A549 (cell line): Measurements from ENCODE around the gene AP2A2. TPM values are rescaled to one million over a fixed set of nuclear protein-coding genes. Genes with fewer than 3 reads are reported as not detected.

Experiments
- ATAC-seq, 2 experiments: fragments of 200-7000 bp in 1 of 2; fragments of >200 bp in 1 of 2; cut with Nextera tagmentation in 1 of 2; cut with Tn5 transposase in 1 of 2; 3 replicates each; pipeline versions ENCODE4 v1.8.0 to v1.9.1; 2018 to 2020; ENCODE audit warnings: mild to moderate bottlenecking in 1 of 2, moderate library complexity in 1 of 2
- CTCF ChIA-PET: fragments of 300-600 bp; sonication (Branson Sonifier 250); formaldehyde crosslinking; extraction: SDS; loops from one replicate; lab custom pipeline; 2021; ENCODE audit warnings: antibody characterized with exemption, inconsistent platforms; lab: Yijun Ruan, JAX
- POLR2A ChIA-PET: fragments of 350-600 bp; formaldehyde crosslinking; extraction: SDS; loops from one replicate; lab custom pipeline; 2021; ENCODE audit warnings: antibody characterized with exemption, inconsistent platforms; lab: Yijun Ruan, JAX
- DNase-seq, 2 experiments: peaks; one replicate each; pipeline versions ENCODE4 v3.0.0 to v3.0.0-alpha.2; 2011 to 2016; ENCODE audit warnings: low read depth in 1 of 2, low spot score in 1 of 2
- FAIRE-seq: peaks from 2 replicates; lab custom pipeline; 2011; peaks lifted over from hg19 to GRCh38; lab: Jason Lieb, UNC
- H3K27ac ChIP-seq, 2 experiments: fragments of >200 bp; sonication (Bioruptor Twin); formaldehyde crosslinking; 3 replicates each; pipeline ENCODE4 v1.5.1; 2016 to 2017
- H3K4me1 ChIP-seq: fragments of >200 bp; sonication (Bioruptor Twin); formaldehyde crosslinking; 3 replicates; pipeline ENCODE4 v1.6.1; 2016
- H3K4me2 ChIP-seq: fragments of >200 bp; sonication (Bioruptor Twin); formaldehyde crosslinking; 3 replicates; pipeline ENCODE4 v1.6.1; 2016
- H3K4me3 ChIP-seq: fragments of >200 bp; sonication (Bioruptor Twin); formaldehyde crosslinking; 3 replicates; pipeline ENCODE4 v1.5.1; 2016
- H3K9me3 ChIP-seq: fragments of >200 bp; sonication (Bioruptor Twin); formaldehyde crosslinking; 3 replicates; pipeline ENCODE4 v1.6.1; 2016
- EP300 ChIP-seq, 2 experiments: fragments of >200 bp; sonication (Bioruptor Twin); formaldehyde crosslinking; IDR thresholded peaks; 2 replicates in 1 of 2; 3 replicates in 1 of 2; pipeline ENCODE4 v1.6.1; 2016 to 2017
- FOSL2 ChIP-seq, 2 experiments: fragments of 450-650 bp in 1 of 2; fragments of >200 bp in 1 of 2; sonication (Bioruptor Twin) in 1 of 2; formaldehyde crosslinking; IDR thresholded peaks; 2 replicates each; pipeline versions ENCODE4 v1.5.0 to v1.6.1; 2016 to 2020; ENCODE audit warnings: mild to moderate bottlenecking in 1 of 2, moderate library complexity in 1 of 2
- GATA3 ChIP-seq: IDR thresholded peaks from 2 replicates; pipeline ENCODE4 v1.6.1; 2012; ENCODE audit warnings: borderline replicate concordance
- HOXA7 ChIP-seq: fragments of 250-450 bp; sonication (Bioruptor Pico); IDR thresholded peaks from 2 replicates; pipeline ENCODE4 v1.5.0; 2020; ENCODE audit warnings: mild to moderate bottlenecking, moderate library complexity
- HOXB13 ChIP-seq: fragments of 250-450 bp; sonication (Bioruptor Pico); IDR thresholded peaks from 2 replicates; pipeline ENCODE4 v1.5.0; 2020; ENCODE audit warnings: low read depth, mild to moderate bottlenecking, moderate library complexity
- JUN ChIP-seq, 2 experiments: fragments of >200 bp; sonication (Bioruptor Twin); formaldehyde crosslinking; IDR thresholded peaks; 2 replicates in 1 of 2; 3 replicates in 1 of 2; pipeline ENCODE4 v1.6.1; 2016 to 2017
- JUNB ChIP-seq: fragments of >200 bp; sonication (Bioruptor Twin); formaldehyde crosslinking; IDR thresholded peaks from 2 replicates; pipeline ENCODE4 v1.6.1; 2016
- RAD21 ChIP-seq, 2 experiments: fragments of >200 bp in 1 of 2; sonication (Bioruptor Twin) in 1 of 2; formaldehyde crosslinking in 1 of 2; IDR thresholded peaks in 1 of 2; conservative IDR thresholded peaks in 1 of 2; 2 replicates in 1 of 2; 3 replicates in 1 of 2; pipeline ENCODE4 v1.6.1; 2012 to 2018; ENCODE audit warnings: inconsistent platforms in 1 of 2
- RARB ChIP-seq: fragments of 250-450 bp; sonication (Bioruptor Pico); IDR thresholded peaks from 2 replicates; pipeline ENCODE4 v1.8.0; 2021; ENCODE audit warnings: mild to moderate bottlenecking, moderate library complexity
- RFX5 ChIP-seq: fragments of 450-650 bp; IDR thresholded peaks from 2 replicates; pipeline ENCODE4 v1.7.1; 2014; ENCODE audit warnings: antibody characterized with exemption, mild to moderate bottlenecking, moderate library complexity
- TP53 ChIP-seq: fragments of 250-450 bp; sonication (Bioruptor Pico); IDR thresholded peaks from 2 replicates; pipeline ENCODE4 v1.5.0; 2021; ENCODE audit warnings: mild to moderate bottlenecking, moderate library complexity
- ZFP36 ChIP-seq: fragments of 450-650 bp; IDR thresholded peaks from 2 replicates; pipeline ENCODE4 v1.6.1; 2014; ENCODE audit warnings: borderline replicate concordance; ENCODE audit not compliant: partially characterized antibody
- ZNF302 ChIP-seq: fragments of 250-450 bp; sonication (Bioruptor Pico); IDR thresholded peaks from 2 replicates; pipeline ENCODE4 v1.9.0; 2021; ENCODE audit warnings: inconsistent platforms, mild to moderate bottlenecking, moderate library complexity
- WGBS: methylation state at CpG from one replicate; pipeline ENCODE4 v1.1.6; 2017; ENCODE audit errors: missing lambda C conversion rate; 5-methylcytosine and 5-hydroxymethylcytosine counted together
- polyA plus RNA-seq, 4 experiments: library from polyadenylated mRNA; depleted of rRNA in 3 of 4; stranded (reverse); fragments of >200 nt; fragmentation: RNase III in 1 of 4; extraction: RNeasy Plus Mini Kit Qiagen cat#74134 plus additional on column Dnase treatment in 1 of 4; gene quantifications; 2 replicates in 3 of 4; 3 replicates in 1 of 4; pipeline ENCODE4 v1.2.3, GENCODE V29; 2011 to 2017
- small RNA-seq, 6 experiments: library from RNA; depleted of rRNA; stranded (forward); fragments of <200 nt; gene quantifications; one replicate each; pipeline ENCODE3, GENCODE V24; 2012
- TF ChIP-seq, protein P1 (sequence below): IDR thresholded peaks from 2 replicates; pipeline ENCODE4 v1.6.1; 2012; ENCODE audit warnings: low read depth, borderline replicate concordance
- TF ChIP-seq, protein P2 (sequence below): fragments of 250-450 bp; sonication (Bioruptor Pico); IDR thresholded peaks from 2 replicates; pipeline ENCODE4 v1.5.0; 2021; ENCODE audit warnings: mild to moderate bottlenecking, moderate library complexity, borderline replicate concordance
- TF ChIP-seq, protein P3 (sequence below): fragments of >200 bp; sonication (Bioruptor Twin); formaldehyde crosslinking; IDR thresholded peaks from 3 replicates; pipeline ENCODE4 v1.6.1; 2016
- TF ChIP-seq, protein P4 (sequence below): fragments of >200 bp; sonication (Bioruptor Twin); formaldehyde crosslinking; IDR thresholded peaks from 3 replicates; pipeline ENCODE4 v1.5.1; 2016
- TF ChIP-seq, protein P5 (sequence below): IDR thresholded peaks from 2 replicates; pipeline ENCODE4 v1.6.1; 2012
- TF ChIP-seq, protein P6 (sequence below): fragments of >200 bp; sonication (Bioruptor Twin); formaldehyde crosslinking; IDR thresholded peaks from 2 replicates; pipeline ENCODE4 v1.6.1; 2016

AP2A2 gene
- polyA plus RNA-seq, 2 of the 4 experiments (the other 2 are of a cell fraction): 39.4 to 60.4 TPM

DNA sequence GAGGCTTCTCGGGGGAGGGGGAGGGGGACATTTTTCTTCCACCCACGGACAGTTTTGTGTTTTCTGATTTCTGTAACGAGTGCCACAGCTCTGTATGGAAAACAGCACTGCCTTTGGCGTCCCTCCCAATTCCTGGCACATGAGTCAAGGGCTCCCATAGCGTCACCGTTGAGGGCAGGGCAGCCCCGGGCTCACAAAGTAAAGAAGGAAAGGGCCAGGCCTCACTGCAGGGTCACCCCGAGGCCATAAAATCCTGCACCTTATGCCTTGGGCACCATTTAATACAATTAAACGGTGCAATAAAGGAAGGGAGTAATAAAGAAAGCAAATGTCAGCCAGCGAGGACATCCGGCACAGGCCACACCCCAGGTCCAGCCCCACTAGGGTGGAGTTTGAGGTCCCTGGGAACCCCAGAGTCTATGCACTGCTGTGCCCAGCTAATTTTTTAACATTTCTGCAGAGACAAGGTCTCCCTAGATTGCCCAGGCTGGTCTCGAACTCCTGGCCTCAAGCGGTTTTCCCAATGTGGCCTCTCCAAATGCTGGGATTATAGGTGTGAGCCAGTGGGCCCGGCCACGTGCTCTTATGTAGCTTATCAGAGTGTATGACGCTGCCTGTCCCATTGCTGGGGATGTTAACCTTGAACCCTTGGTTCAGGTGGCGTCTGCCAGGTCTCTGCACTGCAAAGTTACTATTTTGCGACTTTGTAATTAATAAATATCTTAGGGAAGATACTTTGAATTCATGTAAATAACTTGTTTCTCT lies 135.4 kb downstream of the AP2A2 start:
- CTCF ChIA-PET: interaction anchor here (1.5 to 4.3 kb wide), 2 partner anchors 10 to 212 kb away, joined by 3 to 28 read pairs; no protein-coding TSS in a partner anchor
- Histone ChIP-seq H3K9me3 (peaks cover 14% of the 10 kb centered on the region), H3K4me1 (peaks cover 19% of the 10 kb centered on the region), H3K4me2 (peak overlapping the region; percentile 64)
- WGBS: 32% methylated on average over 18 of the region's 18 CpGs
- ATAC-seq (peak; percentile 89 to 91), FAIRE-seq (peak; percentile 32)
- TF ChIP-seq, protein P1, sequence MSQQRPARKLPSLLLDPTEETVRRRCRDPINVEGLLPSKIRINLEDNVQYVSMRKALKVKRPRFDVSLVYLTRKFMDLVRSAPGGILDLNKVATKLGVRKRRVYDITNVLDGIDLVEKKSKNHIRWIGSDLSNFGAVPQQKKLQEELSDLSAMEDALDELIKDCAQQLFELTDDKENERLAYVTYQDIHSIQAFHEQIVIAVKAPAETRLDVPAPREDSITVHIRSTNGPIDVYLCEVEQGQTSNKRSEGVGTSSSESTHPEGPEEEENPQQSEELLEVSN: 0 out of 2 replicates have a peak, but pooled peaks have one; percentile 24
- TF ChIP-seq HOXB13 (no peak), RFX5 (no peak), JUN (IDR thresholded peaks at IDR 0.05) (peak in 1 of 2 experiments; percentile 44; a peak in 2 of 5 replicates), HOXA7 (no peak), GATA3 (peak; percentile 44), EP300 (IDR thresholded peaks at IDR 0.05) (0 out of 5 replicates have a peak, but pooled peaks of 1 of the 2 experiments have one; percentile 45), ZNF302 (CRISPR knock-in tag) (no peak), ZFP36 (no peak), JUNB (0 out of 2 replicates have a peak, but pooled peaks have one; percentile 21), RARB (no peak), FOSL2 (IDR thresholded peaks at IDR 0.05) (no peak), FOSL2 (CRISPR knock-in tag; IDR thresholded peaks at IDR 0.05) (peak; percentile 78), RAD21 (conservative IDR thresholded peaks at IDR 0.05 in 1 of 2, IDR thresholded peaks at IDR 0.05 in 1 of 2) (no peak), TP53 (CRISPR knock-in tag) (no peak)
- TF ChIP-seq, protein P2, sequence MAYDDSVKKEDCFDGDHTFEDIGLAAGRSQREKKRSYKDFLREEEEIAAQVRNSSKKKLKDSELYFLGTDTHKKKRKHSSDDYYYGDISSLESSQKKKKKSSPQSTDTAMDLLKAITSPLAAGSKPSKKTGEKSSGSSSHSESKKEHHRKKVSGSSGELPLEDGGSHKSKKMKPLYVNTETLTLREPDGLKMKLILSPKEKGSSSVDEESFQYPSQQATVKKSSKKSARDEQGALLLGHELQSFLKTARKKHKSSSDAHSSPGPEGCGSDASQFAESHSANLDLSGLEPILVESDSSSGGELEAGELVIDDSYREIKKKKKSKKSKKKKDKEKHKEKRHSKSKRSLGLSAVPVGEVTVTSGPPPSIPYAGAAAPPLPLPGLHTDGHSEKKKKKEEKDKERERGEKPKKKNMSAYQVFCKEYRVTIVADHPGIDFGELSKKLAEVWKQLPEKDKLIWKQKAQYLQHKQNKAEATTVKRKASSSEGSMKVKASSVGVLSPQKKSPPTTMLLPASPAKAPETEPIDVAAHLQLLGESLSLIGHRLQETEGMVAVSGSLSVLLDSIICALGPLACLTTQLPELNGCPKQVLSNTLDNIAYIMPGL (CRISPR knock-in tag): no peak
- TF ChIP-seq, protein P3, sequence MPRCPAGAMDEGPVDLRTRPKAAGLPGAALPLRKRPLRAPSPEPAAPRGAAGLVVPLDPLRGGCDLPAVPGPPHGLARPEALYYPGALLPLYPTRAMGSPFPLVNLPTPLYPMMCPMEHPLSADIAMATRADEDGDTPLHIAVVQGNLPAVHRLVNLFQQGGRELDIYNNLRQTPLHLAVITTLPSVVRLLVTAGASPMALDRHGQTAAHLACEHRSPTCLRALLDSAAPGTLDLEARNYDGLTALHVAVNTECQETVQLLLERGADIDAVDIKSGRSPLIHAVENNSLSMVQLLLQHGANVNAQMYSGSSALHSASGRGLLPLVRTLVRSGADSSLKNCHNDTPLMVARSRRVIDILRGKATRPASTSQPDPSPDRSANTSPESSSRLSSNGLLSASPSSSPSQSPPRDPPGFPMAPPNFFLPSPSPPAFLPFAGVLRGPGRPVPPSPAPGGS: no peak
- TF ChIP-seq, protein P4, sequence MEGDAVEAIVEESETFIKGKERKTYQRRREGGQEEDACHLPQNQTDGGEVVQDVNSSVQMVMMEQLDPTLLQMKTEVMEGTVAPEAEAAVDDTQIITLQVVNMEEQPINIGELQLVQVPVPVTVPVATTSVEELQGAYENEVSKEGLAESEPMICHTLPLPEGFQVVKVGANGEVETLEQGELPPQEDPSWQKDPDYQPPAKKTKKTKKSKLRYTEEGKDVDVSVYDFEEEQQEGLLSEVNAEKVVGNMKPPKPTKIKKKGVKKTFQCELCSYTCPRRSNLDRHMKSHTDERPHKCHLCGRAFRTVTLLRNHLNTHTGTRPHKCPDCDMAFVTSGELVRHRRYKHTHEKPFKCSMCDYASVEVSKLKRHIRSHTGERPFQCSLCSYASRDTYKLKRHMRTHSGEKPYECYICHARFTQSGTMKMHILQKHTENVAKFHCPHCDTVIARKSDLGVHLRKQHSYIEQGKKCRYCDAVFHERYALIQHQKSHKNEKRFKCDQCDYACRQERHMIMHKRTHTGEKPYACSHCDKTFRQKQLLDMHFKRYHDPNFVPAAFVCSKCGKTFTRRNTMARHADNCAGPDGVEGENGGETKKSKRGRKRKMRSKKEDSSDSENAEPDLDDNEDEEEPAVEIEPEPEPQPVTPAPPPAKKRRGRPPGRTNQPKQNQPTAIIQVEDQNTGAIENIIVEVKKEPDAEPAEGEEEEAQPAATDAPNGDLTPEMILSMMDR: no peak
- TF ChIP-seq, protein P5, sequence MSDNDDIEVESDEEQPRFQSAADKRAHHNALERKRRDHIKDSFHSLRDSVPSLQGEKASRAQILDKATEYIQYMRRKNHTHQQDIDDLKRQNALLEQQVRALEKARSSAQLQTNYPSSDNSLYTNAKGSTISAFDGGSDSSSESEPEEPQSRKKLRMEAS: peak; percentile 47; the same call in 1 of the 2 replicates
- TF ChIP-seq, protein P6, sequence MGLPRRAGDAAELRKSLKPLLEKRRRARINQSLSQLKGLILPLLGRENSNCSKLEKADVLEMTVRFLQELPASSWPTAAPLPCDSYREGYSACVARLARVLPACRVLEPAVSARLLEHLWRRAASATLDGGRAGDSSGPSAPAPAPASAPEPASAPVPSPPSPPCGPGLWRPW: no peak
- TF ChIP-seq, all 56 proteins: peak for 7
- DNase-seq: peak; percentile 83 to 89
- POLR2A ChIA-PET: no interaction called here
- Histone ChIP-seq H3K27ac (peak overlapping the region; percentile 68 to 82), H3K4me3 (no peak overlapping the region; the same call in 2 of the 3 replicates)

Small RNA genes lying within 50 kb of the gene (small RNA-seq; reads per million reads assigned to genes)
- gene RNU6-1025P: 0 reads per million in 6 experiments

Other genes with a start within 250 kb of the AP2A2 start
- 16.0 and 17.3 TPM in 2 replicates for gene DEAF1, start 230.6 kb upstream of the AP2A2 start, polyA plus RNA-seq (2011; rRNA removed)
- gene DEAF1, start 230.6 kb upstream of the AP2A2 start, polyA plus RNA-seq (2017; fragmentation: RNase III; extraction: RNeasy Plus Mini Kit Qiagen cat#74134 plus additional on column Dnase treatment): 23.5 to 25.8 TPM (median 24.0 TPM) in 3 replicates
- 15.1 and 15.2 TPM in 2 replicates for gene TMEM80, start 230.1 kb upstream of the AP2A2 start, polyA plus RNA-seq (2011; rRNA removed)
- 10.2 to 11.2 TPM (median 10.8 TPM) in 3 replicates for gene TMEM80, start 230.1 kb upstream of the AP2A2 start, polyA plus RNA-seq (2017; fragmentation: RNase III; extraction: RNeasy Plus Mini Kit Qiagen cat#74134 plus additional on column Dnase treatment)
- gene EPS8L2, start 219.6 kb upstream of the AP2A2 start, polyA plus RNA-seq (2011; rRNA removed): 60.7 and 69.9 TPM in 2 replicates
- 144 to 163 TPM (median 154 TPM) in 3 replicates for gene EPS8L2, start 219.6 kb upstream of the AP2A2 start, polyA plus RNA-seq (2017; fragmentation: RNase III; extraction: RNeasy Plus Mini Kit Qiagen cat#74134 plus additional on column Dnase treatment)
- 287 and 296 TPM in 2 replicates for gene TALDO1, start 178.4 kb upstream of the AP2A2 start, polyA plus RNA-seq (2011; rRNA removed)
- gene TALDO1, start 178.4 kb upstream of the AP2A2 start, polyA plus RNA-seq (2017; fragmentation: RNase III; extraction: RNeasy Plus Mini Kit Qiagen cat#74134 plus additional on column Dnase treatment): 386 to 392 TPM (median 391 TPM) in 3 replicates
- gene GATD1, start 148.4 kb upstream of the AP2A2 start, polyA plus RNA-seq (2011; rRNA removed): 14.5 and 16.8 TPM in 2 replicates
- 41.9 to 43.5 TPM (median 43.1 TPM) in 3 replicates for gene GATD1, start 148.4 kb upstream of the AP2A2 start, polyA plus RNA-seq (2017; fragmentation: RNase III; extraction: RNeasy Plus Mini Kit Qiagen cat#74134 plus additional on column Dnase treatment)
- not detected in 2 replicates for gene CEND1, start 135.8 kb upstream of the AP2A2 start, polyA plus RNA-seq (2011; rRNA removed)
- gene CEND1, start 135.8 kb upstream of the AP2A2 start, polyA plus RNA-seq (2017; fragmentation: RNase III; extraction: RNeasy Plus Mini Kit Qiagen cat#74134 plus additional on column Dnase treatment): 1.0 to 1.3 TPM (median 1.0 TPM) in 3 replicates
- 11.6 and 13.5 TPM in 2 replicates for gene SLC25A22, start 127.6 kb upstream of the AP2A2 start, polyA plus RNA-seq (2011; rRNA removed)
- 18.7 to 21.8 TPM (median 19.5 TPM) in 3 replicates for gene SLC25A22, start 127.6 kb upstream of the AP2A2 start, polyA plus RNA-seq (2017; fragmentation: RNase III; extraction: RNeasy Plus Mini Kit Qiagen cat#74134 plus additional on column Dnase treatment)
- gene PIDD1, start 120.6 kb upstream of the AP2A2 start, polyA plus RNA-seq (2011; rRNA removed): 6.3 and 6.5 TPM in 2 replicates
- 15.7 to 19.0 TPM (median 18.9 TPM) in 3 replicates for gene PIDD1, start 120.6 kb upstream of the AP2A2 start, polyA plus RNA-seq (2017; fragmentation: RNase III; extraction: RNeasy Plus Mini Kit Qiagen cat#74134 plus additional on column Dnase treatment)
- gene RPLP2, start 115.9 kb upstream of the AP2A2 start, polyA plus RNA-seq (2011; rRNA removed): 1,346 and 1,493 TPM in 2 replicates
- gene RPLP2, start 115.9 kb upstream of the AP2A2 start, polyA plus RNA-seq (2017; fragmentation: RNase III; extraction: RNeasy Plus Mini Kit Qiagen cat#74134 plus additional on column Dnase treatment): 2,443 to 2,621 TPM (median 2,508 TPM) in 3 replicates
- gene PNPLA2, start 107.0 kb upstream of the AP2A2 start, polyA plus RNA-seq (2011; rRNA removed): 13.2 and 16.1 TPM in 2 replicates
- gene PNPLA2, start 107.0 kb upstream of the AP2A2 start, polyA plus RNA-seq (2017; fragmentation: RNase III; extraction: RNeasy Plus Mini Kit Qiagen cat#74134 plus additional on column Dnase treatment): 25.1 to 29.2 TPM (median 25.4 TPM) in 3 replicates
- 1.2 and 1.8 TPM in 2 replicates for gene CRACR2B, start 98.0 kb upstream of the AP2A2 start, polyA plus RNA-seq (2011; rRNA removed)
- gene CRACR2B, start 98.0 kb upstream of the AP2A2 start, polyA plus RNA-seq (2017; fragmentation: RNase III; extraction: RNeasy Plus Mini Kit Qiagen cat#74134 plus additional on column Dnase treatment): 3.0 to 3.3 TPM (median 3.1 TPM) in 3 replicates
- 409 and 523 TPM in 2 replicates for gene CD151, start 92.9 kb upstream of the AP2A2 start, polyA plus RNA-seq (2011; rRNA removed)
- gene CD151, start 92.9 kb upstream of the AP2A2 start, polyA plus RNA-seq (2017; fragmentation: RNase III; extraction: RNeasy Plus Mini Kit Qiagen cat#74134 plus additional on column Dnase treatment): 649 to 701 TPM (median 695 TPM) in 3 replicates
- 140 and 197 TPM in 2 replicates for gene POLR2L, start 83.3 kb upstream of the AP2A2 start, polyA plus RNA-seq (2011; rRNA removed)
- gene POLR2L, start 83.3 kb upstream of the AP2A2 start, polyA plus RNA-seq (2017; fragmentation: RNase III; extraction: RNeasy Plus Mini Kit Qiagen cat#74134 plus additional on column Dnase treatment): 773 to 868 TPM (median 807 TPM) in 3 replicates
- gene TSPAN4, start 83.0 kb upstream of the AP2A2 start, polyA plus RNA-seq (2011; rRNA removed): 83.5 and 87.8 TPM in 2 replicates
- 145 to 150 TPM (median 146 TPM) in 3 replicates for gene TSPAN4, start 83.0 kb upstream of the AP2A2 start, polyA plus RNA-seq (2017; fragmentation: RNase III; extraction: RNeasy Plus Mini Kit Qiagen cat#74134 plus additional on column Dnase treatment)
- 53.8 and 58.4 TPM in 2 replicates for gene CHID1, start 15.1 kb upstream of the AP2A2 start, polyA plus RNA-seq (2011; rRNA removed)
- 70.5 to 74.4 TPM (median 70.6 TPM) in 3 replicates for gene CHID1, start 15.1 kb upstream of the AP2A2 start, polyA plus RNA-seq (2017; fragmentation: RNase III; extraction: RNeasy Plus Mini Kit Qiagen cat#74134 plus additional on column Dnase treatment)
- not detected in 2 replicates for gene MUC6, start 110.8 kb downstream of the AP2A2 start, polyA plus RNA-seq (2011; rRNA removed)
- not detected in 3 replicates for gene MUC6, start 110.8 kb downstream of the AP2A2 start, polyA plus RNA-seq (2017; fragmentation: RNase III; extraction: RNeasy Plus Mini Kit Qiagen cat#74134 plus additional on column Dnase treatment)
- 0.01 and 0.04 TPM in 2 replicates for gene MUC2, start 149.0 kb downstream of the AP2A2 start, polyA plus RNA-seq (2011; rRNA removed)
- gene MUC2, start 149.0 kb downstream of the AP2A2 start, polyA plus RNA-seq (2017; fragmentation: RNase III; extraction: RNeasy Plus Mini Kit Qiagen cat#74134 plus additional on column Dnase treatment): 0.03 TPM in 3 replicates
- gene MUC5AC, start 232.1 kb downstream of the AP2A2 start, polyA plus RNA-seq (2011; rRNA removed): 7.4 and 24.5 TPM in 2 replicates
- 0.18 to 0.55 TPM (median 0.18 TPM) in 3 replicates for gene MUC5AC, start 232.1 kb downstream of the AP2A2 start, polyA plus RNA-seq (2017; fragmentation: RNase III; extraction: RNeasy Plus Mini Kit Qiagen cat#74134 plus additional on column Dnase treatment)